Mammary epithelial cell (primary cell): ENCODE data around the gene GPS1.

Experiments
- CTCF ChIP-seq, 2 donors: IDR thresholded peaks in 1 of 2; conservative IDR thresholded peaks in 1 of 2; 2 replicates each; pipeline ENCODE4 v1.5.1; 2011 to 2012; ENCODE audit warnings: inconsistent platforms in 2 of 2, low read length in 2 of 2, mild to moderate bottlenecking in 2 of 2, control low read depth in 1 of 2, low read depth in 1 of 2; ENCODE audit not compliant: insufficient read depth in 1 of 2; ENCODE audit errors: extremely low read depth in 1 of 2
- EZH2 ChIP-seq: IDR thresholded peaks from 2 replicates; pipeline ENCODE4 v1.6.1; 2012; ENCODE audit warnings: low read length, inconsistent platforms, borderline replicate concordance

GRCh38 chr17:82042649-82043048 lies 9.0 kb upstream of the GPS1 start:
- no peak for TF ChIP-seq CTCF (conservative IDR thresholded peaks at IDR 0.05 in 1 of 2, IDR thresholded peaks at IDR 0.05 in 1 of 2; ENCODE audit: extremely low read depth in 1 of 2, insufficient read depth in 1 of 2, low read depth in 1 of 2, low read length in 2 of 2)
- TF ChIP-seq EZH2 = no peak
